Lower lobe of right lung (tissue), 2 donors: ENCODE results near the gene ANXA3. TPM values are rescaled to one million over a fixed set of nuclear protein-coding genes. Genes with fewer than 3 reads are reported as not detected.
A peak's percentile ranks its signal among the peaks of the same experiment; 100 is the strongest.
"Not testable (repeated sequence)": the region's sequence is repeated elsewhere in the genome, so short reads cannot be mapped to it uniquely, and the experiment has no call there.

Source experiments
- ATAC-seq, 2 donors: fragments of 200-7000 bp; cut with Tn5 transposase; one replicate each; pipeline ENCODE4 v1.9.1; 2020 to 2022; ENCODE audit warnings: mild to moderate bottlenecking in 2 of 2, moderate library complexity in 2 of 2
- DNase-seq: peaks from one replicate; pipeline ENCODE4 v3.0.0-alpha.2; 2020
- H3K27ac ChIP-seq: fragments of 200-600 bp; one replicate; pipeline ENCODE4 v1.8.0; 2022
- H3K27me3 ChIP-seq: fragments of 200-600 bp; one replicate; pipeline ENCODE4 v1.8.0; 2022; ENCODE audit warnings: low read depth
- H3K36me3 ChIP-seq: fragments of 200-600 bp; one replicate; pipeline ENCODE4 v1.8.0; 2022; ENCODE audit warnings: mild to moderate bottlenecking
- H3K4me1 ChIP-seq: fragments of 200-600 bp; one replicate; pipeline ENCODE4 v1.8.0; 2022
- H3K4me3 ChIP-seq: fragments of 200-600 bp; one replicate; pipeline ENCODE4 v1.8.0; 2022; ENCODE audit warnings: mild to moderate bottlenecking
- H3K9me3 ChIP-seq: fragments of 200-600 bp; one replicate; pipeline ENCODE4 v1.8.0; 2022
- CTCF ChIP-seq: fragments of 200-600 bp; IDR thresholded peaks from one replicate; pipeline ENCODE4 v1.8.0; 2022; ENCODE audit warnings: antibody characterized with exemption, mild to moderate bottlenecking
- intact Hi-C: fragments of 100-400 bp; cut with DNase I; formaldehyde crosslinking; loops from one replicate; pipeline ENCODE4 v1.11.0; 2022
- total RNA-seq: library from RNA; stranded (reverse); fragmentation: NEBNext Ultra II Directional; extraction: Animal tissue kit (Norgen Biotek cat#: 25700); gene quantifications from one replicate; pipeline ENCODE4 v1.2.1, GENCODE V29; 2021
- donor health status: DM: no; HTN: yes; CAD: no; lungs with severe emphysema.

The ANXA3 gene
- total RNA-seq, 1 donor from 2014 or later: 148 TPM

- ATAC-seq (peak in 1 of 2 donors; percentile 42), DNase-seq (no peak)
- no peaks in the 10 kb centered on the region for H3K27me3 ChIP-seq
- no peak overlapping the region for H3K4me3 ChIP-seq
- no peak for TF ChIP-seq CTCF
- intact Hi-C loops: no loop called here
- H3K4me1 ChIP-seq: peaks cover 11% of the 10 kb centered on the region
- no peak overlapping the region for H3K27ac ChIP-seq
- no peaks in the 10 kb centered on the region for H3K9me3 ChIP-seq
- H3K36me3 ChIP-seq: no peaks in the 10 kb centered on the region
Measured at GRCh38 chr4:78543424-78544125, 8.0 kb upstream of the ANXA3 start.

GRCh38 chr4:78544678-78545077, 6.9 kb upstream of the ANXA3 start:
- intact Hi-C loops: no loop called here
- ATAC-seq: no peak
- DNase-seq: no peak

GRCh38 chr4:78545275-78546246, 6.0 kb upstream of the ANXA3 start:
- Histone ChIP-seq H3K27me3 (no peaks in the 10 kb centered on the region), H3K4me3 (no peak overlapping the region), H3K4me1 (peaks cover 11% of the 10 kb centered on the region), H3K27ac (peak overlapping the region; percentile 28), H3K9me3 (no peaks in the 10 kb centered on the region), H3K36me3 (no peaks in the 10 kb centered on the region)
- intact Hi-C loops: no loop called here
- ATAC-seq (no peak), DNase-seq (no peak)
- TF ChIP-seq CTCF: no peak

More at GRCh38 chr4:78544678-78545077, 6.9 kb upstream of the ANXA3 start:
- Histone ChIP-seq H3K4me1 (peaks cover 11% of the 10 kb centered on the region), H3K27ac (no peak overlapping the region), H3K4me3 (no peak overlapping the region), H3K9me3 (no peaks in the 10 kb centered on the region), H3K27me3 (no peaks in the 10 kb centered on the region), H3K36me3 (no peaks in the 10 kb centered on the region)
- TF ChIP-seq CTCF: no peak

GRCh38 chr4:78547899-78548298, 3.7 kb upstream of the ANXA3 start:
- ATAC-seq, DNase-seq, H3K27ac ChIP-seq, H3K36me3 ChIP-seq, H3K4me3 ChIP-seq, H3K9me3 ChIP-seq, H3K27me3 ChIP-seq, intact Hi-C loops: not testable (repeated sequence)
- peaks cover 31% of the 10 kb centered on the region for H3K4me1 ChIP-seq

- H3K9me3 ChIP-seq, ATAC-seq, H3K4me3 ChIP-seq, H3K27ac ChIP-seq, DNase-seq, H3K36me3 ChIP-seq, H3K27me3 ChIP-seq, intact Hi-C loops: not testable (repeated sequence)
- peaks cover 38% of the 10 kb centered on the region for H3K4me1 ChIP-seq
Measured at GRCh38 chr4:78548889-78549288, 2.7 kb upstream of the ANXA3 start.

GRCh38 chr4:78552389-78553042, 946 bp downstream of the ANXA3 start:
- H3K27me3 ChIP-seq: no peaks in the 10 kb centered on the region
- ATAC-seq: peak; percentile 86 to 90
- peaks cover 27% of the 10 kb centered on the region for H3K4me1 ChIP-seq
- peaks cover 8% of the 10 kb centered on the region for H3K36me3 ChIP-seq
- intact Hi-C loops: no loop called here
- DNase-seq: peak; percentile 47
- peak overlapping the region; percentile 69 for H3K4me3 ChIP-seq
- no peaks in the 10 kb centered on the region for H3K9me3 ChIP-seq
- no peak for TF ChIP-seq CTCF
- peak overlapping the region; percentile 93 for H3K27ac ChIP-seq
